Measurements from ENCODE around the gene SYPL1. TPM values are rescaled to one million over a fixed set of nuclear protein-coding genes. Genes with fewer than 3 reads are reported as not detected.

Gene SYPL1
- total RNA-seq = 100 to 1,000 TPM in 1 of 4 donors, 10 to 100 TPM in 3; 68.3 to 113 (median 80.2) TPM
- polyA plus RNA-seq = 100 to 1,000 TPM in 1 of 3 donors, 10 to 100 TPM in 2; 66.3 to 110 (median 72.1) TPM
- long read RNA-seq, donor 1, transcript SYPL1-202 (5 exons, 2,151 nt) = major isoform, 148 of 160 reads
- long read RNA-seq, donor 1, partial matches to known transcripts = 2 of 160 reads
- long read RNA-seq, donor 1, other reads (novel, unspliced or antisense) = 9 of 160 reads
- long read RNA-seq, donor 2, transcript SYPL1-202 (5 exons, 2,151 nt) = major isoform, 333 of 352 reads
- long read RNA-seq, donor 2, partial matches to known transcripts = 1 of 352 reads
- long read RNA-seq, donor 2, other reads (novel, unspliced or antisense) = 12 of 352 reads

- H3K27me3 ChIP-seq (ENCODE audit: insufficient read depth in 3 of 3, low read length in 2 of 3) = no peaks in the 10 kb centered on the region
- no peaks in the 10 kb centered on the region for H3K36me3 ChIP-seq (ENCODE audit: insufficient read depth in 1 of 2, low read depth in 1 of 2)
- H3K4me1 ChIP-seq = peaks cover 54% of the 10 kb centered on the region
- intact Hi-C loops (cut with DNase I) = loop anchor here (1.0 to 10.0 kb wide), 4 partner anchors 27 to 1098 kb away; partner anchors contain the start of gene KMT2E (in 1 of the 2)
- H3K9me3 ChIP-seq = no peaks in the 10 kb centered on the region
- DNase-seq (peak; percentile 93 to 97), ATAC-seq (peak; percentile 86 to 93 (median 88))
- H3K27ac ChIP-seq = peak within 1 kb of the TSS; percentile 99
- TF ChIP-seq, protein P1, sequence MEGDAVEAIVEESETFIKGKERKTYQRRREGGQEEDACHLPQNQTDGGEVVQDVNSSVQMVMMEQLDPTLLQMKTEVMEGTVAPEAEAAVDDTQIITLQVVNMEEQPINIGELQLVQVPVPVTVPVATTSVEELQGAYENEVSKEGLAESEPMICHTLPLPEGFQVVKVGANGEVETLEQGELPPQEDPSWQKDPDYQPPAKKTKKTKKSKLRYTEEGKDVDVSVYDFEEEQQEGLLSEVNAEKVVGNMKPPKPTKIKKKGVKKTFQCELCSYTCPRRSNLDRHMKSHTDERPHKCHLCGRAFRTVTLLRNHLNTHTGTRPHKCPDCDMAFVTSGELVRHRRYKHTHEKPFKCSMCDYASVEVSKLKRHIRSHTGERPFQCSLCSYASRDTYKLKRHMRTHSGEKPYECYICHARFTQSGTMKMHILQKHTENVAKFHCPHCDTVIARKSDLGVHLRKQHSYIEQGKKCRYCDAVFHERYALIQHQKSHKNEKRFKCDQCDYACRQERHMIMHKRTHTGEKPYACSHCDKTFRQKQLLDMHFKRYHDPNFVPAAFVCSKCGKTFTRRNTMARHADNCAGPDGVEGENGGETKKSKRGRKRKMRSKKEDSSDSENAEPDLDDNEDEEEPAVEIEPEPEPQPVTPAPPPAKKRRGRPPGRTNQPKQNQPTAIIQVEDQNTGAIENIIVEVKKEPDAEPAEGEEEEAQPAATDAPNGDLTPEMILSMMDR (IDR thresholded peaks at IDR 0.05) = no peak
- WGBS, 3 donors = 1 to 3% (median 2%) methylated on average over 41 to 76 of the region's 76 CpGs
- peak within 1 kb of the TSS; percentile 84 for H3K4me3 ChIP-seq
These were observed at the start of gene SYPL1 for GRCh38 chr7:106112118-106112971. TSS of gene SYPL1 (minus strand) at chr7:106112312. CDS start at chr7:106112208, 104 bp downstream.

GRCh38 chr7:106155027-106155426, 42.9 kb upstream of the SYPL1 start:
- Histone ChIP-seq H3K27me3 (ENCODE audit: insufficient read depth in 3 of 3, low read length in 2 of 3) (no peaks in the 10 kb centered on the region), H3K27ac (no peak overlapping the region), H3K4me1 (peaks cover 10% of the 10 kb centered on the region), H3K4me3 (no peak overlapping the region), H3K36me3 (ENCODE audit: insufficient read depth in 1 of 2, low read depth in 1 of 2) (no peaks in the 10 kb centered on the region), H3K9me3 (no peaks in the 10 kb centered on the region)
- intact Hi-C loops (cut with DNase I) = loop anchor here in 1 of 2 donors (10.0 kb wide), 1 partner anchor 390 kb away; no protein-coding TSS in a partner anchor
- WGBS, 3 donors = 79 to 85% (median 83%) methylated on average over 4 of the region's 4 CpGs
- TF ChIP-seq, protein P1 (IDR thresholded peaks at IDR 0.05) = no peak
- no peak for DNase-seq
- no peak for ATAC-seq

DNA sequence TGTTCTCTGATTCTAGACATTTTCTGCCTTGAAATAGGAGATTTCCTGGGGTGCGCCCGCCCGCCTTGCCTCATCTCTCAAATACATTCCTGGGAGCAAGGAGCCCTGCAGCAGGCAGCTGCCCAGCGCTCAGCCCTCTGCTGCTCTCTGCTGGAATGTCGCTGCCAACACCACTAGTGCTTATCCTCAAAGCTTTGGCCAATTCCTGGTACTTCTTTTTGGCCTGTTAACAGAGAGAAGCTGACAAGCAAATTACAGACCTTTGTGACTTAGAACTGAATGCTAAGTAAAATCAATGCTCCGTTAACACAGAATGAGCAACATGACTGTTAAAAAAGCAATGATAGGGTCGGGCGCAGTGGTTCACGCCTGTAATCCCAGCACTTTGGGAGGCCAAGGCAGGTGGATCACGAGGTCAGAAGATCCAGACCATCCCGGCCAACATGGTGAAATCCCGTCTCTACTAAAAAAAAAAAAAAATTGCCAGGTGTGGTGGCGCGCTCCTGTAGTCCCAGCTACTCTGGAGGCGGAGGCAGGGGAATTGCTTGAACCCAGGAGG, 41.9 kb upstream of the SYPL1 start:
- Histone ChIP-seq H3K4me1 (peaks cover 10% of the 10 kb centered on the region), H3K4me3 (peak overlapping the region; percentile 34), H3K9me3 (no peaks in the 10 kb centered on the region), H3K36me3 (ENCODE audit: insufficient read depth in 1 of 2, low read depth in 1 of 2) (no peaks in the 10 kb centered on the region), H3K27me3 (ENCODE audit: insufficient read depth in 3 of 3, low read length in 2 of 3) (no peaks in the 10 kb centered on the region), H3K27ac (no peak overlapping the region)
- TF ChIP-seq, protein P1 (IDR thresholded peaks at IDR 0.05) = peak; percentile 96
- intact Hi-C loops (cut with DNase I) = loop anchor here (1.0 to 10.0 kb wide), 5 partner anchors 42 to 389 kb away; partner anchors contain the start of gene SYPL1 (in 1 of the 2)
- peak; percentile 79 to 91 for DNase-seq
- WGBS, 3 donors = 47 to 51% (median 49%) methylated on average over 15 of the region's 15 CpGs
- ATAC-seq = peak; percentile 96 to 100 (median 98)

- H3K9me3 ChIP-seq = no peaks in the 10 kb centered on the region
- peaks cover 10% of the 10 kb centered on the region for H3K4me1 ChIP-seq
- 52 to 66% (median 61%) methylated on average over 6 of the region's 6 CpGs for WGBS, 3 donors
- H3K4me3 ChIP-seq = no peak overlapping the region
- no peak overlapping the region for H3K27ac ChIP-seq
- intact Hi-C loops (cut with DNase I) = loop anchor here (2.0 to 10.0 kb wide), 3 partner anchors 40 to 387 kb away; partner anchors contain the start of gene SYPL1 (in 1 of the 2)
- no peak for ATAC-seq
- no peaks in the 10 kb centered on the region for H3K36me3 ChIP-seq (ENCODE audit: insufficient read depth in 1 of 2, low read depth in 1 of 2)
- TF ChIP-seq, protein P1 (IDR thresholded peaks at IDR 0.05) = no peak
- no peaks in the 10 kb centered on the region for H3K27me3 ChIP-seq (ENCODE audit: insufficient read depth in 3 of 3, low read length in 2 of 3)
- no peak for DNase-seq
These were observed 40.2 kb upstream of the SYPL1 start for GRCh38 chr7:106152313-106152665.

Measured in psoas muscle (tissue), 8 donors.